ENCODE measurements around the gene ENGASE.

ENGASE gene

GRCh38 chr17:79079421-79080200, 5.0 kb downstream of the ENGASE start:
- DNase-seq (no peak), ATAC-seq (no peak)
- no peak overlapping the region for H3K27ac Mint-ChIP-seq
- no peaks in the 10 kb centered on the region for H3K9me3 Mint-ChIP-seq
- no peak overlapping the region for H3K4me3 Mint-ChIP-seq
- peaks cover 27% of the 10 kb centered on the region for H3K4me1 Mint-ChIP-seq
- no peaks in the 10 kb centered on the region for H3K27me3 Mint-ChIP-seq

GRCh38 chr17:79080349-79080748, 5.7 kb downstream of the ENGASE start:
- Mint-ChIP-seq H3K27me3 (no peaks in the 10 kb centered on the region), H3K27ac (peak overlapping the region in 1 of 2 donors; percentile 24), H3K9me3 (no peaks in the 10 kb centered on the region), H3K4me3 (no peak overlapping the region), H3K4me1 (peaks cover 24% of the 10 kb centered on the region)
- ATAC-seq: no peak
- no peak for DNase-seq

- Mint-ChIP-seq H3K4me1 (peaks cover 20% of the 10 kb centered on the region), H3K9me3 (no peaks in the 10 kb centered on the region), H3K27ac (no peak overlapping the region), H3K4me3 (no peak overlapping the region), H3K27me3 (no peaks in the 10 kb centered on the region)
- DNase-seq: no peak
- ATAC-seq: no peak
Measured at GRCh38 chr17:79080761-79081290, 6.2 kb downstream of the ENGASE start.

GRCh38 chr17:79081571-79082276, 7.1 kb downstream of the ENGASE start:
- ATAC-seq (no peak), DNase-seq (no peak)
- H3K27me3 Mint-ChIP-seq: no peaks in the 10 kb centered on the region
- H3K4me1 Mint-ChIP-seq: peaks cover 11% of the 10 kb centered on the region
- H3K9me3 Mint-ChIP-seq: no peaks in the 10 kb centered on the region
- H3K4me3 Mint-ChIP-seq: no peak overlapping the region
- no peak overlapping the region for H3K27ac Mint-ChIP-seq

- H3K4me3 Mint-ChIP-seq: no peak overlapping the region
- H3K27me3 Mint-ChIP-seq: no peaks in the 10 kb centered on the region
- no peak overlapping the region for H3K27ac Mint-ChIP-seq
- peak; percentile 39 for ATAC-seq
- DNase-seq: peak; percentile 49 to 51
- H3K9me3 Mint-ChIP-seq: no peaks in the 10 kb centered on the region
- H3K4me1 Mint-ChIP-seq: peaks cover 12% of the 10 kb centered on the region
Measured at GRCh38 chr17:79082311-79083190, 7.9 kb downstream of the ENGASE start.

GRCh38 chr17:79083191-79083971, 8.8 kb downstream of the ENGASE start:
- H3K27me3 Mint-ChIP-seq: no peaks in the 10 kb centered on the region
- H3K4me1 Mint-ChIP-seq: peaks cover 13% of the 10 kb centered on the region
- H3K27ac Mint-ChIP-seq: no peak overlapping the region
- no peaks in the 10 kb centered on the region for H3K9me3 Mint-ChIP-seq
- DNase-seq (no peak), ATAC-seq (no peak)
- no peak overlapping the region for H3K4me3 Mint-ChIP-seq

- no peak for ATAC-seq
- H3K9me3 Mint-ChIP-seq: no peaks in the 10 kb centered on the region
- no peaks in the 10 kb centered on the region for H3K27me3 Mint-ChIP-seq
Measured at GRCh38 chr17:79084291-79085153, 9.9 kb downstream of the ENGASE start.

GRCh38 chr17:79085154-79085920, 10.7 kb downstream of the ENGASE start:
- DNase-seq (no peak), ATAC-seq (no peak)
- no peaks in the 10 kb centered on the region for H3K9me3 Mint-ChIP-seq
- no peak overlapping the region for H3K27ac Mint-ChIP-seq
- peaks cover 12% of the 10 kb centered on the region for H3K4me1 Mint-ChIP-seq
- H3K27me3 Mint-ChIP-seq: no peaks in the 10 kb centered on the region
- H3K4me3 Mint-ChIP-seq: no peak overlapping the region

More at GRCh38 chr17:79084291-79085153, 9.9 kb downstream of the ENGASE start:
- Mint-ChIP-seq H3K27ac (no peak overlapping the region), H3K4me3 (no peak overlapping the region), H3K4me1 (peaks cover 13% of the 10 kb centered on the region)
- DNase-seq: no peak

GRCh38 chr17:79085921-79086551, 11.4 kb downstream of the ENGASE start:
- Mint-ChIP-seq H3K9me3 (no peaks in the 10 kb centered on the region), H3K27ac (peak overlapping the region in 1 of 2 donors; percentile 54), H3K4me3 (no peak overlapping the region), H3K27me3 (no peaks in the 10 kb centered on the region), H3K4me1 (peaks cover 5% of the 10 kb centered on the region)
- ATAC-seq: no peak
- DNase-seq: no peak

- DNase-seq: no peak
- H3K4me1 Mint-ChIP-seq: peaks cover 5% of the 10 kb centered on the region
- ATAC-seq: no peak
- H3K27ac Mint-ChIP-seq: peak overlapping the region in 1 of 2 donors; percentile 54
- no peaks in the 10 kb centered on the region for H3K9me3 Mint-ChIP-seq
- H3K27me3 Mint-ChIP-seq: peaks cover under 1% of the 10 kb centered on the region
- H3K4me3 Mint-ChIP-seq: no peak overlapping the region
Measured at GRCh38 chr17:79086609-79087427, 12.2 kb downstream of the ENGASE start.

- Mint-ChIP-seq H3K4me1 (peaks cover 5% of the 10 kb centered on the region), H3K9me3 (no peaks in the 10 kb centered on the region), H3K4me3 (no peak overlapping the region), H3K27ac (no peak overlapping the region), H3K27me3 (peaks cover 8% of the 10 kb centered on the region)
- peak; percentile 73 to 82 for DNase-seq
- ATAC-seq: peak; percentile 80
Measured at GRCh38 chr17:79087428-79088143, 13.0 kb downstream of the ENGASE start.

All from stimulated activated naive CD8-positive, alpha-beta T cell treated with anti-CD3 and anti-CD28 coated beads, Interleukin-15, amount 100 ng/mL, for 72 hours (primary cell).